Astrocyte (in vitro differentiated cells and primary cell): Measurements from ENCODE around the gene CFAP58. TPM values are rescaled to one million over a fixed set of nuclear protein-coding genes. Genes with fewer than 3 reads are reported as not detected.

Experiments used
- DNase-seq: peaks from one replicate; pipeline ENCODE4 v3.0.0-alpha.2; 2010; ENCODE audit warnings: low read depth
- FAIRE-seq: peaks from 2 replicates; lab custom pipeline; 2011; peaks lifted over from hg19 to GRCh38; lab: Jason Lieb, UNC
- H2AFZ ChIP-seq: 2 replicates; pipeline ENCODE4 v1.6.0; 2012; ENCODE audit warnings: low read depth, low read length, inconsistent platforms
- H3K27ac ChIP-seq: 2 replicates; pipeline ENCODE4 v1.5.1; 2011; ENCODE audit warnings: low read depth, low read length, inconsistent platforms
- H3K27me3 ChIP-seq: 2 replicates; pipeline ENCODE4 v1.6.0; 2011; ENCODE audit warnings: low read length, inconsistent platforms; ENCODE audit not compliant: insufficient read depth
- H3K36me3 ChIP-seq: 2 replicates; pipeline ENCODE4 v1.5.1; 2011; ENCODE audit warnings: low read length, inconsistent platforms; ENCODE audit not compliant: insufficient read depth
- H3K4me1 ChIP-seq: 2 replicates; pipeline ENCODE4 v1.5.1; 2011; ENCODE audit warnings: low read length, inconsistent platforms; ENCODE audit not compliant: insufficient read depth
- H3K4me2 ChIP-seq: 2 replicates; pipeline ENCODE4 v1.6.0; 2012; ENCODE audit warnings: low read length, inconsistent platforms
- H3K4me3 ChIP-seq: 2 replicates; pipeline ENCODE4 v1.5.1; 2011; ENCODE audit warnings: low read depth, mild to moderate bottlenecking, low read length, inconsistent platforms; ENCODE audit not compliant: insufficient read depth
- H3K79me2 ChIP-seq: 2 replicates; pipeline ENCODE4 v1.6.0; 2012; ENCODE audit warnings: mild to moderate bottlenecking, low read length, inconsistent platforms; ENCODE audit not compliant: insufficient read depth
- H3K9ac ChIP-seq: 2 replicates; pipeline ENCODE4 v1.6.0; 2012; ENCODE audit warnings: mild to moderate bottlenecking, low read length, inconsistent platforms
- H3K9me3 ChIP-seq: 2 replicates; pipeline ENCODE4 v1.5.1; 2012; ENCODE audit warnings: low read depth, mild to moderate bottlenecking, low read length, inconsistent platforms; ENCODE audit not compliant: insufficient read depth
- H4K20me1 ChIP-seq: 2 replicates; pipeline ENCODE4 v1.6.0; 2012; ENCODE audit warnings: low read length, inconsistent platforms; ENCODE audit not compliant: insufficient read depth
- H3K27ac Mint-ChIP-seq: one replicate; pipeline ENCODE4 v1.8.0; 2021; ENCODE audit warnings: mild to moderate bottlenecking, mixed read lengths; ENCODE audit not compliant: unreplicated experiment
- H3K27me3 Mint-ChIP-seq: one replicate; pipeline ENCODE4 v1.8.0; 2021; ENCODE audit warnings: low read depth, mixed read lengths; ENCODE audit not compliant: unreplicated experiment
- H3K36me3 Mint-ChIP-seq: one replicate; pipeline ENCODE4 v1.8.0; 2021; ENCODE audit warnings: low read depth, mixed read lengths; ENCODE audit not compliant: unreplicated experiment
- H3K4me1 Mint-ChIP-seq: one replicate; pipeline ENCODE4 v1.8.0; 2021; ENCODE audit warnings: low read depth, mixed read lengths; ENCODE audit not compliant: unreplicated experiment
- H3K4me3 Mint-ChIP-seq: one replicate; pipeline ENCODE4 v1.8.0; 2021; ENCODE audit warnings: mild to moderate bottlenecking, moderate library complexity, mixed read lengths; ENCODE audit not compliant: unreplicated experiment
- H3K9me3 Mint-ChIP-seq: one replicate; pipeline ENCODE4 v1.8.0; 2021; ENCODE audit warnings: mild to moderate bottlenecking, mixed read lengths; ENCODE audit not compliant: unreplicated experiment
- EZH2 ChIP-seq: IDR thresholded peaks from 2 replicates; pipeline ENCODE4 v1.6.1; 2012; ENCODE audit warnings: mild to moderate bottlenecking, low read length, inconsistent platforms; ENCODE audit not compliant: insufficient read depth
- total RNA-seq: library from RNA; stranded (reverse); gene quantifications from 2 replicates; pipeline ENCODE4 v1.2.1, GENCODE V29; 2021
- TF ChIP-seq, protein P1 (sequence below): IDR thresholded peaks from 2 replicates; pipeline ENCODE4 v1.5.1; 2011; ENCODE audit warnings: low read depth, mild to moderate bottlenecking, inconsistent platforms, low read length, moderate library complexity; ENCODE audit not compliant: insufficient read depth

Gene CFAP58
- total RNA-seq, 1 donor from 2014 or later = 0.86 TPM

DNA sequence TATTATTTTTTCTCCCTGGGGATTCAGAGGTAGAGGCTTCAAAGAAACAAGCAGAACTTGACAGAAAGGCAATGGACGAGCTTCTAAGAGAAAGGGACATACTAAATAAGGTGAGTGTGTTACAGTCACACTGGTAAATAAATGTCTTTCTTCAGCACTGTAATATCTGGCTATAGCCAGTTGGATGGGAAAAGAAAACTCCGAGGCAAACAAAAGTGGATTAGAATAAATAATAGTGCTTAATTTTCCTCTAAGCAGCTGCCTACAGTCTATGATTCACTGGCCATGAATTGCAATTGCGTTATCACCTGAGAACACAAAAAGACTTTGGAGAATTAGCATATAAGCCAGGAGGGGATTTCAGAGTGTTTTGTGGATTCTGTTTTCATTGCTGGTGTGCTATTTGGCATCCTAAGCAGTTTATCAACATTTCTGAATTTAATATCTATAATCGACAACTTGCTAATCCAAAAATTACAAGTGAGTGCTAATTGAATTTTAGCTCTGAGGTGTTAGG lies 23.2 kb downstream of the CFAP58 start:
- no peaks in the 10 kb centered on the region for H4K20me1 ChIP-seq
- no peaks in the 10 kb centered on the region for H3K27me3 ChIP-seq
- FAIRE-seq (no peak), DNase-seq (no peak)
- H3K79me2 ChIP-seq = no peaks in the 10 kb centered on the region
- H3K4me1 ChIP-seq = no peaks in the 10 kb centered on the region
- no peak overlapping the region for H3K4me2 ChIP-seq
- no peak overlapping the region for H2AFZ ChIP-seq
- H3K27ac Mint-ChIP-seq = no peak overlapping the region
- no peak for TF ChIP-seq EZH2
- TF ChIP-seq, protein P1, sequence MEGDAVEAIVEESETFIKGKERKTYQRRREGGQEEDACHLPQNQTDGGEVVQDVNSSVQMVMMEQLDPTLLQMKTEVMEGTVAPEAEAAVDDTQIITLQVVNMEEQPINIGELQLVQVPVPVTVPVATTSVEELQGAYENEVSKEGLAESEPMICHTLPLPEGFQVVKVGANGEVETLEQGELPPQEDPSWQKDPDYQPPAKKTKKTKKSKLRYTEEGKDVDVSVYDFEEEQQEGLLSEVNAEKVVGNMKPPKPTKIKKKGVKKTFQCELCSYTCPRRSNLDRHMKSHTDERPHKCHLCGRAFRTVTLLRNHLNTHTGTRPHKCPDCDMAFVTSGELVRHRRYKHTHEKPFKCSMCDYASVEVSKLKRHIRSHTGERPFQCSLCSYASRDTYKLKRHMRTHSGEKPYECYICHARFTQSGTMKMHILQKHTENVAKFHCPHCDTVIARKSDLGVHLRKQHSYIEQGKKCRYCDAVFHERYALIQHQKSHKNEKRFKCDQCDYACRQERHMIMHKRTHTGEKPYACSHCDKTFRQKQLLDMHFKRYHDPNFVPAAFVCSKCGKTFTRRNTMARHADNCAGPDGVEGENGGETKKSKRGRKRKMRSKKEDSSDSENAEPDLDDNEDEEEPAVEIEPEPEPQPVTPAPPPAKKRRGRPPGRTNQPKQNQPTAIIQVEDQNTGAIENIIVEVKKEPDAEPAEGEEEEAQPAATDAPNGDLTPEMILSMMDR = no peak
- H3K9me3 ChIP-seq = no peaks in the 10 kb centered on the region
- H3K27ac ChIP-seq = no peak overlapping the region
- no peaks in the 10 kb centered on the region for H3K36me3 Mint-ChIP-seq
- no peaks in the 10 kb centered on the region for H3K36me3 ChIP-seq
- no peaks in the 10 kb centered on the region for H3K9me3 Mint-ChIP-seq
- no peak overlapping the region for H3K4me3 Mint-ChIP-seq
- peaks cover 4% of the 10 kb centered on the region for H3K27me3 Mint-ChIP-seq
- H3K9ac ChIP-seq = no peak overlapping the region
- H3K4me1 Mint-ChIP-seq = no peaks in the 10 kb centered on the region
- no peak overlapping the region for H3K4me3 ChIP-seq

DNA sequence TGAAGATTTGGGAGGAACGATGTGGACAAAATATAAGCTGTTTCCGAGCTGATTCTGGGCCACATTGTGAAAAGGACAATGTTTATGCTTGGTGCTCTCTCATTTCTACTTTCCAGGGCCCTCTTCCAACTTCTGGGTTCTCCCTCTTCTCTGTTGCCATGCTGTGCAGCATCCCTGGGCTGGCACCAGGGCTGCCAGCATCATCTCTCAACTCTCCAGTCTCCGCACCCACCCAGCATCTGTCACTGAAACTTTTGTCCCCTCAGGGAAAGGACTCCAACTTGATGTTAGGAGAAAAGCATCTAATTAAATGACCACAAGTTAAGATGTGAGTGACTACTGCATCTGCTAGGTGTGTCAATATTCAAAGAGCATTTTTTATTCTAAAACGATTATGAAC lies 26.7 kb downstream of the CFAP58 start:
- Histone ChIP-seq H3K4me1 (no peaks in the 10 kb centered on the region), H3K27ac (no peak overlapping the region), H3K9me3 (no peaks in the 10 kb centered on the region), H3K4me3 (no peak overlapping the region), H3K27me3 (no peaks in the 10 kb centered on the region), H3K4me2 (no peak overlapping the region), H2AFZ (no peak overlapping the region), H3K9ac (no peak overlapping the region), H3K36me3 (no peaks in the 10 kb centered on the region), H4K20me1 (no peaks in the 10 kb centered on the region), H3K79me2 (no peaks in the 10 kb centered on the region)
- TF ChIP-seq, protein P1 = no peak
- no peak for TF ChIP-seq EZH2
- Mint-ChIP-seq H3K4me3 (no peak overlapping the region), H3K27ac (no peak overlapping the region), H3K9me3 (no peaks in the 10 kb centered on the region), H3K36me3 (no peaks in the 10 kb centered on the region), H3K4me1 (no peaks in the 10 kb centered on the region), H3K27me3 (peaks cover 9% of the 10 kb centered on the region)
- DNase-seq (no peak), FAIRE-seq (no peak)

DNA sequence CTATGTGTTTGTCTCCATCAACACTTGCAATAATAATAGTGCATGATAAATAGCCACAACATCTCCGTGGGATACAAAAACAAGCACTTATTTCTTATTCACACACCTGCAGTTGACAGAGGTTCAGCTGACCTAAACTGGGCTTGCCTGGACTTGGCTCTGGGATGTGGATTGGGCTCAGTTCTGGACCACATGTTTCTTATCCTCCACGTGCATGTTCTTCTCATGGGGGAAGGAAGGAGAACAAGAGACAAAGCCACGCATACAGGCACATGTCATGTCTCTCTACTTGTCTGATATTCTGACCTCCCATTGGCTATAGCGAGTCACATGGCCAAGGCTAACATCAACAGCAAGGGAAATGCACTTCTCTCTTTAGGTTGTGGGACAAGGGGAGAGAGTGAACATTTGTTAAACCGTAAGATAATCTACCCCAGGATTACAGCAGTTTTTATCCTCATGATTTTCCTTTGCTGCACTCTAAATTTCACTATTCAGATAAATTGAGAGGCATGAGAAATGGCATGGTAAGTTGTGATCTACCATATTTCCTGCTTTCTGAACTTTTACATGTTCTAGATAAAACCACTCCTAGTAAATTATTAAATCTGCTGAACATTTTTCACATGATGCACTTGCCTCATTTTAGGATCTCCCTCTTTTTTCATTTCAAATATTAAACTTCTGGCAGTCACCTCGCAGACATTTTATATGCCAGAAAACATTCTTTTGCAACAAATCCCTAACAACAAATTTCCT lies 33.7 kb downstream of the CFAP58 start:
- no peaks in the 10 kb centered on the region for H4K20me1 ChIP-seq
- H3K36me3 Mint-ChIP-seq = no peaks in the 10 kb centered on the region
- H2AFZ ChIP-seq = no peak overlapping the region

More for the DNA sequence above, 33.7 kb downstream of the CFAP58 start:
- Mint-ChIP-seq H3K4me1 (peaks cover 8% of the 10 kb centered on the region), H3K9me3 (no peaks in the 10 kb centered on the region), H3K4me3 (no peak overlapping the region), H3K27ac (no peak overlapping the region), H3K27me3 (peaks cover 6% of the 10 kb centered on the region)
- Histone ChIP-seq H3K9ac (no peak overlapping the region), H3K4me3 (no peak overlapping the region), H3K27me3 (no peaks in the 10 kb centered on the region), H3K27ac (no peak overlapping the region), H3K79me2 (no peaks in the 10 kb centered on the region), H3K4me2 (no peak overlapping the region), H3K4me1 (no peaks in the 10 kb centered on the region), H3K9me3 (no peaks in the 10 kb centered on the region), H3K36me3 (no peaks in the 10 kb centered on the region)
- TF ChIP-seq, protein P1 = no peak
- TF ChIP-seq EZH2 = no peak
- FAIRE-seq (no peak), DNase-seq (no peak)
